Omental fat pad (tissue), 4 donors: ENCODE measurements around the gene KRT17. TPM values are rescaled to one million over a fixed set of nuclear protein-coding genes. Genes with fewer than 3 reads are reported as not detected.
"Not testable (repeated sequence)": the region's sequence is repeated elsewhere in the genome, so short reads cannot be mapped to it uniquely, and the experiment has no call there.

Experiments used
- ATAC-seq: fragments of 150-250 bp; one replicate; pipeline ENCODE4 v1.9.1; 2016; ENCODE audit warnings: mild to moderate bottlenecking, moderate library complexity; ENCODE audit not compliant: low FRiP score
- DNase-seq: peaks from one replicate; pipeline ENCODE4 v3.0.0-alpha.2; 2019; ENCODE audit warnings: low spot score
- CTCF ChIP-seq, 3 donors: fragments of 450-650 bp; IDR thresholded peaks; one replicate each; pipeline ENCODE4 v1.5.1; 2016 to 2017; ENCODE audit warnings: antibody characterized with exemption in 3 of 3, mild to moderate bottlenecking in 3 of 3, moderate library complexity in 2 of 3
- total RNA-seq, 4 donors: library from RNA; depleted of rRNA; stranded (reverse); fragments of >200 nt; gene quantifications; one replicate each; pipeline ENCODE4 v1.1.0, GENCODE V29; 2016

Gene KRT17
- total RNA-seq, 4 donors from 2014 or later: 0.56 TPM; not detected in 3

- no peak for DNase-seq
Measured at GRCh38 chr17:41620583-41621434, 3.6 kb downstream of the KRT17 start.

GRCh38 chr17:41619927-41620582 is 4.3 kb downstream of the KRT17 start:
- ATAC-seq, DNase-seq: not testable (repeated sequence)

More at GRCh38 chr17:41620583-41621434, 3.6 kb downstream of the KRT17 start:
- no peak for TF ChIP-seq CTCF (IDR thresholded peaks at IDR 0.05)
- ATAC-seq: no peak

GRCh38 chr17:41619036-41619926 is 5.1 kb downstream of the KRT17 start:
- no peak for TF ChIP-seq CTCF (IDR thresholded peaks at IDR 0.05)
- ATAC-seq (peak; percentile 54), DNase-seq (no peak)

GRCh38 chr17:41618341-41619035 is 5.9 kb downstream of the KRT17 start:
- DNase-seq: no peak
- no peak for TF ChIP-seq CTCF (IDR thresholded peaks at IDR 0.05)
- ATAC-seq: peak; percentile 41

- DNase-seq (no peak), ATAC-seq (no peak)
Measured at GRCh38 chr17:41617698-41618097, 6.7 kb downstream of the KRT17 start.

GRCh38 chr17:41617136-41617535 is 7.2 kb downstream of the KRT17 start:
- DNase-seq (no peak), ATAC-seq (no peak)
- TF ChIP-seq CTCF (IDR thresholded peaks at IDR 0.05): no peak

More at GRCh38 chr17:41617698-41618097, 6.7 kb downstream of the KRT17 start:
- no peak for TF ChIP-seq CTCF (IDR thresholded peaks at IDR 0.05)

- not testable (repeated sequence) for ATAC-seq, DNase-seq
Measured at GRCh38 chr17:41616486-41616885, 7.9 kb downstream of the KRT17 start.
